AG04449 (cell line): Measurements from ENCODE around the gene MARK2.
A peak's percentile ranks its signal among the peaks of the same experiment; 100 is the strongest.
"Not testable (repeated sequence)": the region's sequence is repeated elsewhere in the genome, so short reads cannot be mapped to it uniquely, and the experiment has no call there.

ENCODE experiments used
- CTCF ChIA-PET: fragments of 350-600 bp; formaldehyde crosslinking; extraction: SDS; loops from one replicate; lab custom pipeline; 2021; ENCODE audit warnings: antibody characterized with exemption; lab: Yijun Ruan, JAX
- POLR2A ChIA-PET: fragments of 400-600, 350-600 bp; formaldehyde crosslinking; extraction: SDS; loops from one replicate; lab custom pipeline; 2020; ENCODE audit warnings: antibody characterized with exemption, inconsistent platforms; lab: Yijun Ruan, JAX
- DNase-seq: peaks from one replicate; pipeline ENCODE4 v3.0.0-alpha.2; 2010; ENCODE audit warnings: low read depth, low spot score
- H3K4me3 ChIP-seq: 2 replicates; pipeline ENCODE4 v1.5.1; 2011; ENCODE audit warnings: low read depth, mild to moderate bottlenecking, control low read depth, low read length
- TF ChIP-seq, protein P1 (sequence below): IDR thresholded peaks from one replicate; pipeline ENCODE4 v1.5.1; 2011; ENCODE audit warnings: mild to moderate bottlenecking, moderate library complexity, low read length, control low read depth, inconsistent platforms; ENCODE audit not compliant: insufficient read depth; ENCODE audit errors: missing control alignments

Gene MARK2

DNA sequence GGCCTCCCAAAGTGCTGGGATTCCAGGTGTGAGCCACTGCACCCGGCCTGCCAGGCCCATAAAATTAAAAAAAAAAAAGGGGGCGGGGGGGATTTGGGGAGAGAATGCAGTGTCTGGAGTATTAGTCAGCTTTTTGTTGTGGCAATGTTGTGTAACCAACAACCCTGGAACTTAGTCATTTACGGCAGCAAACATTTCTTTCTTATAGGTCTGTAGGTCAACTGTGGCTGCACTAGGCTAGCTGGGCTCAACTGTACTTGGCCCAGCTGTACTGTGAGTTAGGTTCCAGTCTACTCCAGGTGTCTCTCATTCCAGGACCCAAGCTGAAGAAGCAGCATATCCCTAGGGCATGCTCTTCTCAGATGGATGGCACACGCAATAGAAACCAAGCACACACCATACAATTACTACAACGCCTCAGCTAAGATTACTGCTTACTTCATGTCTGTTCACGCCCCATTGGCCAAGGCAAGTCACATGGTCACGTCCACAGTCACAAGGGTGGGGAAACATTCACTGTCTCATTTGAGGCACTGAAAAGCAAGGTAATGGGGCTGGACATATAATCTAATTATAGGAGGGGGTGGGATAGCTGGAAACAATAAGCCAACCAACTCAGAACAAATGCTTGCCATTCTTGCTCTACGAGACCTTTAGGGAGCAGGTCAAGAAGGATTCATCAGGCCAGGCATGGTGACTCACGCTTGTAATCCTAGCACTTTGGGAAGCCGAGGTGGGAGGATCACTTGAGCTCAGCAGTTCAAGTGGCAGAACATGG is 36.1 kb upstream of the MARK2 start:
- no peak for DNase-seq
- POLR2A ChIA-PET = interaction anchor here (0.5 kb wide), 1 partner anchor 11 kb away, joined by 3 read pairs; no protein-coding TSS in a partner anchor
- CTCF ChIA-PET = interaction anchor here (1.2 to 1.6 kb wide), 2 partner anchors 34 to 35 kb away, joined by 3 read pairs; partner anchors contain the start of gene ZFTA
- H3K4me3 ChIP-seq = no peak overlapping the region
- TF ChIP-seq, protein P1, sequence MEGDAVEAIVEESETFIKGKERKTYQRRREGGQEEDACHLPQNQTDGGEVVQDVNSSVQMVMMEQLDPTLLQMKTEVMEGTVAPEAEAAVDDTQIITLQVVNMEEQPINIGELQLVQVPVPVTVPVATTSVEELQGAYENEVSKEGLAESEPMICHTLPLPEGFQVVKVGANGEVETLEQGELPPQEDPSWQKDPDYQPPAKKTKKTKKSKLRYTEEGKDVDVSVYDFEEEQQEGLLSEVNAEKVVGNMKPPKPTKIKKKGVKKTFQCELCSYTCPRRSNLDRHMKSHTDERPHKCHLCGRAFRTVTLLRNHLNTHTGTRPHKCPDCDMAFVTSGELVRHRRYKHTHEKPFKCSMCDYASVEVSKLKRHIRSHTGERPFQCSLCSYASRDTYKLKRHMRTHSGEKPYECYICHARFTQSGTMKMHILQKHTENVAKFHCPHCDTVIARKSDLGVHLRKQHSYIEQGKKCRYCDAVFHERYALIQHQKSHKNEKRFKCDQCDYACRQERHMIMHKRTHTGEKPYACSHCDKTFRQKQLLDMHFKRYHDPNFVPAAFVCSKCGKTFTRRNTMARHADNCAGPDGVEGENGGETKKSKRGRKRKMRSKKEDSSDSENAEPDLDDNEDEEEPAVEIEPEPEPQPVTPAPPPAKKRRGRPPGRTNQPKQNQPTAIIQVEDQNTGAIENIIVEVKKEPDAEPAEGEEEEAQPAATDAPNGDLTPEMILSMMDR = no peak

DNA sequence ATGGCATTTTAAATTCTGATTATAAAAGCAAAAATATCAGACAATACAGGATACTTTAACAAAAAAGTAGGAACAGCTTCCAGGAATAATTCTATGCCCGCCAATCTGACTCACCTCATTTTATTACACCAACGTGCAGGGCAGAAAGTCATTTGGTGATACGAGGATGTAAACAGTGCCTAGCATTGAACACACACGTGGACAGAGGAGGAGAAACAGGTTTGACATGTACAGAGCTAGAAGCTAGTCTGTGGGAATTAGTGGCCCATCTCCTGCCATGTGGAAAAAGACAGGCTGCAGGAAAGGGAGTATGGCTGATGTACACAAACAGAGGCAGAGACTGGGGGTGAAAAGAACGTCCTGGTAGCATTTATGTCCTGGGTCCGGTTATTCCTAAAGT is 34.7 kb upstream of the MARK2 start:
- POLR2A ChIA-PET = no interaction called here
- TF ChIP-seq, protein P1 = no peak
- H3K4me3 ChIP-seq = no peak overlapping the region
- CTCF ChIA-PET = interaction anchor here (1.2 kb wide), 1 partner anchor 11 kb away, joined by 4 read pairs; no protein-coding TSS in a partner anchor
- no peak for DNase-seq

DNA sequence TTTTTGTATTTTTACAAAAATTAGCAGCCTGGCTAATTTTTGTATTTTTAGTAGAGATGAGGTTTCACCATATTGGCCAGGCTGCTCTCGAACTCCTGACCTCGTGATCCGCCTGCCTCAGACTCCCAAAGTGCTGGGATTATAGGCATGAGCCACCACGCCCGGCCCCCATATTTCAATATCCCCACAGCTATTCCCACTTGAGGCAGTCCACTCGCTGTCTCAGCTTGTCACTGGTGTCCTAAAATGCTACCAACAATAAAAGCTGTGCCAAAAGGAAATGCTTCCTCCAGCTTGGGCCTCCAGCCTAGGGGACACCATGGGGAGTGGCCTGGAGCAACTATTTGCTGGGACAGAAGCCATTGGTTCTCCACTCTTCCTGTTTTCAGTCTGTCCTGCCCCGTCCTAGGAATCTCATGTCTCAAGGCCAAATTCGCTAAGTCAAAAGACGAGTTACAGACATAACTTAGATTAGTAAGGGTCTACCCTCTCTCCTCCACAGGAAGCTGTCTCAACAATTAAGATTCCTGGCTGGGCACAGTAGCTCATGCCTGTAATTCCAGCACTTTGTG is 33.0 kb upstream of the MARK2 start:
- ChIA-PET POLR2A (no interaction called here), CTCF (interaction anchor here (1.8 to 2.4 kb wide), 2 partner anchors 31 to 140 kb away, joined by 6 to 13 read pairs; no protein-coding TSS in a partner anchor)
- TF ChIP-seq, protein P1 = no peak

DNA sequence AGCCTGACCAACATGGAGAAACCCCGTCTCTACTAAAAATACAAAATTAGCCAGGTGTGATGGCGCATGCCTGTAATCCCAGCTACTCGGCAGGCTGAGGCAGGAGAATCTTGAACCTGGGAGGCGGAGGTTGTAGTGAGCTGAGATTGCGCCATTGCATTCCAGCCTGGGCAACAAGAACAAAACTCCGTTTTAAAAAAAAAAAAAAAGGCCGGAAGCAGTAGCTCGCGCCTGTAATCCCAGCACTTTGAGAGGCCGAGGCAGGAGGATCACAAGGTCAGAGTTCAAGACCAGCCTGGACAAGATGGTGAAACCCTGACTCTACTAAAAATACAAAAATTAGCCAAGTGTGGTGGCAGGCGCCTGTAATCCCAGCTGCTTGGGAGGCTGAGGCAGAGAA is 28.5 kb upstream of the MARK2 start:
- DNase-seq, POLR2A ChIA-PET, H3K4me3 ChIP-seq: not testable (repeated sequence)
- CTCF ChIA-PET = interaction anchor here (0.9 to 1.5 kb wide), 2 partner anchors 25 to 135 kb away, joined by 3 read pairs; no protein-coding TSS in a partner anchor

More for the DNA sequence above, 33.0 kb upstream of the MARK2 start:
- H3K4me3 ChIP-seq = no peak overlapping the region
- no peak for DNase-seq

DNA sequence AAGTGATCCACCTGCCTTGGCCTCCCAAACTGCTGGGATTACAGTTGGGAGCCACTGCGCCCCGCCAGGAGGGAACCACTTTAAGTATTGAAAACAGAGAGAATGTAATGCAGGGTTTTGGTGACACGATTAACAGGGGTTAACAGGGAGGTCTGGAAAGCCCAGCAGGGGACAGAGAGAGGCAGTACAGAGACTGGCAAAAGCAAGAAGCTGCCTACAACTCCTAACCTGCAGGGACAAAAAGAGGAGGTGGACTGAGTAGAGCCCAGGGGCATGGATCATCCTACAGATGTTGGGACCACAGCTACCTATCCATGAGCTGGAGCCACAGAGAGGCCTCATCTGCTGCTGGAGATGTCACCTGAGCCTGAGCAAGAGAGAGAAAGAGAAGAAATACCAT is 27.4 kb upstream of the MARK2 start:
- POLR2A ChIA-PET = no interaction called here

DNA sequence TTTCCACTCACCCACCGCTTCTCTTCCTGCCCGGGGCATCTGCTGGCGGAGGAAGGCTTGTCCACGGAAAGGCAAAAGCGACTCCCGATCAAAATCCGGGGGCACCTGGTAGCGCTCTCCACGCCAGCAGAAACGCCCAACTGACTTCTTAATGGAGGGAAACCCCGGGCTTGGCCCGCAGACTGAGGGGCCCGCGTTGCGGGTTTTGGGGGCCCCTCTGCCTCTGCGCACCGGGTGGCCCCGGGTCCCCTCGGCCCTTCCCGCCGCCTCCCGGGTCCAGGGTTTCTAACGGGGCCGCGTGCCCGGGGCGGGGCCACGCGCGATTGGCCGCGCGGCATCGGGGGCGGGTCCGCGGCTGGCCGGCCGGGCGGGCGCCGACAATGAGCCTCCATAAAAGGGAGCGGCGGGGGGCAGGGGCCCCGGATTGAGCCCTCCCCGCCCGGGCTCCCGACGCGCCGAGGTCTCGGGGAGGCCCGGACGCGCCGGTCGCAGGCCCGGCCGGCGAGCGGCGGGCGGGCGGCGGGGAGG is 25.8 kb upstream of the MARK2 start, which contains the start of gene SPINDOC:
Gene SPINDOC (plus strand): TSS at position 422 of the 528 bp plus-strand sequence. CDS start 231 bp downstream, outside the sequence.
- DNase-seq = no peak
- H3K4me3 ChIP-seq = peak within 1 kb of the TSS; percentile 95
- POLR2A ChIA-PET = no interaction called here
- TF ChIP-seq, protein P1 = no peak
- CTCF ChIA-PET = interaction anchor here (1.2 to 1.4 kb wide), 2 partner anchors 24 to 133 kb away, joined by 3 read pairs; no protein-coding TSS in a partner anchor

More for the DNA sequence above, 27.4 kb upstream of the MARK2 start:
- CTCF ChIA-PET = interaction anchor here (1.0 to 1.5 kb wide), 3 partner anchors 26 to 134 kb away, joined by 3 read pairs; no protein-coding TSS in a partner anchor
- DNase-seq = no peak
- H3K4me3 ChIP-seq = no peak overlapping the region
- TF ChIP-seq, protein P1 = no peak
